LNCaP clone FGC (cell line): Measurements from ENCODE around the gene CEP83.

Source experiments
- DNase-seq: peaks from one replicate; pipeline ENCODE4 v3.0.0-alpha.2; 2011; ENCODE audit warnings: low read depth
- H3K4me3 ChIP-seq: 2 replicates; pipeline ENCODE4 v1.5.1; 2011; ENCODE audit warnings: mild to moderate bottlenecking, low read depth, low read length, control low read depth
- TF ChIP-seq, protein P1 (sequence below): IDR thresholded peaks from 2 replicates; pipeline ENCODE4 v1.5.1; 2012; ENCODE audit warnings: mild to moderate bottlenecking; ENCODE audit not compliant: control insufficient read depth, insufficient read depth; ENCODE audit errors: extremely low read depth

Gene CEP83

DNA sequence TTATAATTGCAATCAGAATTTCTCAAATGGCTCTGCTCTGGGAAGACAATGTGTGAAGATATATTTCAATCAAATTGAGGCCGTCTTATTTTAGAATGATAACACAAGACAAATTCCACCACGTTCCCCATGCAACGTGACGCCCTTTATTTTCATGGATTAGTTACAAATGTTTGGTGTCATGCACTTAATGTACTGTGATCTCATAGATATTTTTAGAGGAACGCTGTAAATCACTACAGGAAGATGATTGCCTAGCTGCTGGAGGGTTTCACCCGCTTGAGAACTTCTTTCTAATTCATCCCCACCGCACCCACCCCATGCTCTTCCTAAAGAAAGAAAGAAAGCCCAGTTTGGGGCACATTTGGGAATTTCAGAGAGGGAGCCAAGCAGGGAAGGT lies 194.1 kb downstream of the CEP83 start:
- no peak overlapping the region for H3K4me3 ChIP-seq
- DNase-seq: no peak
- TF ChIP-seq, protein P1, sequence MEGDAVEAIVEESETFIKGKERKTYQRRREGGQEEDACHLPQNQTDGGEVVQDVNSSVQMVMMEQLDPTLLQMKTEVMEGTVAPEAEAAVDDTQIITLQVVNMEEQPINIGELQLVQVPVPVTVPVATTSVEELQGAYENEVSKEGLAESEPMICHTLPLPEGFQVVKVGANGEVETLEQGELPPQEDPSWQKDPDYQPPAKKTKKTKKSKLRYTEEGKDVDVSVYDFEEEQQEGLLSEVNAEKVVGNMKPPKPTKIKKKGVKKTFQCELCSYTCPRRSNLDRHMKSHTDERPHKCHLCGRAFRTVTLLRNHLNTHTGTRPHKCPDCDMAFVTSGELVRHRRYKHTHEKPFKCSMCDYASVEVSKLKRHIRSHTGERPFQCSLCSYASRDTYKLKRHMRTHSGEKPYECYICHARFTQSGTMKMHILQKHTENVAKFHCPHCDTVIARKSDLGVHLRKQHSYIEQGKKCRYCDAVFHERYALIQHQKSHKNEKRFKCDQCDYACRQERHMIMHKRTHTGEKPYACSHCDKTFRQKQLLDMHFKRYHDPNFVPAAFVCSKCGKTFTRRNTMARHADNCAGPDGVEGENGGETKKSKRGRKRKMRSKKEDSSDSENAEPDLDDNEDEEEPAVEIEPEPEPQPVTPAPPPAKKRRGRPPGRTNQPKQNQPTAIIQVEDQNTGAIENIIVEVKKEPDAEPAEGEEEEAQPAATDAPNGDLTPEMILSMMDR: no peak

DNA sequence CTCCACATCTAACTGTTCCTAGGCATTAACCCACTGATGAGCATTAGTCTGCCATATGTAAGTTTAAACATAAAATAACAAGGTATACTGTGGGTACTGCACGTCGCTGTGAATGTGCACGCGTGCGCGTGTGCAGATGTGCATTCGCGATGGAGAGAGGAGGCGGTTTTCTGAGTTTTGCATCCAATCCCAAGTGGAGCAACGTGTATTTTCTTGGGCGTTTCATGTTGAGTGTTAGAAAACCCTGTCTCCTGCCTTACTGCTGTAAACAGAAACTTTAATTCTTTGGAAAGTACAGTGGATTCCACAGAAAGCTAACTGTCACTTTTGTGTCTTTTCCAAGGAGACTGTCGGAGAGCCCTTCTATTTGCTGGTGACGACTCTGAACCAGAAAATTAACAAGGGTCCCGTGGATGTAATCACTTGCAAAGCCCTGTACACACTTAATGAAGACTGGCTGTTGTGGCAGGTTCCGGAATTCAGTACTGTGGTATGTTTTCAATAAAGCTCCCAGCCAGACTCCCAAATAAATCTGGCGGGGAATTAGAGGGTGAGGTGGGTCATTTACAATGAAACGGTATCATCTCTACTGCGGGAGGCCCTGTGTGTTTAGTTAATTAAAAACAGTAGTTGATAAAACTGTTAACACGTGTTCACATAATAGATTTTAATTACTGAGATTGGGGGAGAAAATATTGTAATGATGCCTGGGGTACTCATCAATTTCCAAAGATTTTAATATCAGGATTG lies 194.8 kb downstream of the CEP83 start:
- TF ChIP-seq, protein P1: no peak
- H3K4me3 ChIP-seq: no peak overlapping the region
- no peak for DNase-seq

DNA sequence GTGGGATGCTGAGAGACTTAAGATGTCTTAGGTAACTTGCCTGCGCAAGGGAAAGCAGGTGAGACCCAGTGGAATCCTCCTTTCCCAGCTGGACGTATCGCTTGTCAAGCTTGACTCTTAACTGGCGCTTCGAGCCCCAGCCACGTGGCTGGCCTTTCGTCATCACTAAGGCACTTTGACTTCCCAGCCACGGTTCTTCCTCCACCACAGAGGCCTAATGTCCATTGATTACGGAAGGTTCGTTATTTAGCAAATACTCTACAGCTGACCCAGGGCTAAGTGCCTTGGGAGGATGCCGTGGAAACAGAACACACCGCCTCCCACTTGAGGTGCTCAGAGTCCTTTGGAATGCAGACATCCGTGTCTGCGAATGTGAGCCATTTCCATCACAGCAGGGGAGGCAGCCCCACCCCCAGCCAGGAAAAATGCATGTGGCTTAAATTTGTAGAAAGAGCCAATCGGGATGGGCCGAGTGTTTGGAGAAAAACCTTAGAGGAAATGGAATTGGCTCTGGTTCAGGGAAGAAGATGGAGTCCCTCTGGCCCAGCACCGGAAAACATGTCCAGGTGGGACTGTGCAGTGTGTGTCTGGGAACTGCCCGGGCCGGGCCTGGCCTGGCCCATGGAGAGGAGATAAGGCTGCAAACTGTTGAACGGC lies 195.6 kb downstream of the CEP83 start:
- no peak overlapping the region for H3K4me3 ChIP-seq
- no peak for DNase-seq
- TF ChIP-seq, protein P1: no peak

DNA sequence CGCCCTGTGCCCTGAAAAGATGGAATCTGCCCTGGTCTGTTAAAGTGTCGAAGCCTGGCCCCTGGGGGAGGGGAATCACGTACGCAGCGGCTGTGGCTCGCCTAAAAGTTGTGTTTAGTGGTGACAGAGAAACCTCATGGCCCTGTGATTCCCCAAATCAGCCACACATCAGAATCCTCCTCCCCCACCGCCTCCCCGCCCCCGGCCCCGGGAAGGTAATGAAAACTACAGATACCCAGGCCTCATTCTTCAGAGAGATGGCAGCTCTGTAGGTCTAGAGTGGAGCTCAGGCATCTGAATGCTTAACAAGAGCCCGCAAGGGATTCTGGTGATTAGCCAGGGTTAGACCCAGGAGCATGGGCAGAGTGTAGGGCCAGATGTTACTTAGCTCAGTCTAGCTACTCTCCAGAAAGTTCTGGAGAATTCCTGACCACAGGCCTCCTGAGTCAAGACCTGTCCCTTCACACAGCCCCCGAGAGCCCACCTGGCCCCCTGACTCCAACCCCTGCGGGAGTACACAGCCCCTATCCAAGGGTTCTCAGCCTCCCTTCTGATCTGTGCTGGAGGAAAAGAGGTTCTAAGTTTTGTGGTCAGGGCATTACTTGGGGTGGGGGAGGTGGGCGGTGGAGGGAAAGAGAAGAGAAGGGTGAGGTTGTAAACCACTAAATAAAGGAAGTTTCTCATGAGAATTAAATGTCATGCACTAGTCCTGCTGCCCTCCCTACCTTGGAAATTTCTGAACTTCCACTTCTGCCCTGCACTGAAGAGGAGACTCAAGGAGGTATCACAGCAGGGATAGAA lies 196.5 kb downstream of the CEP83 start:
- TF ChIP-seq, protein P1: no peak
- no peak for DNase-seq
- no peak overlapping the region for H3K4me3 ChIP-seq

DNA sequence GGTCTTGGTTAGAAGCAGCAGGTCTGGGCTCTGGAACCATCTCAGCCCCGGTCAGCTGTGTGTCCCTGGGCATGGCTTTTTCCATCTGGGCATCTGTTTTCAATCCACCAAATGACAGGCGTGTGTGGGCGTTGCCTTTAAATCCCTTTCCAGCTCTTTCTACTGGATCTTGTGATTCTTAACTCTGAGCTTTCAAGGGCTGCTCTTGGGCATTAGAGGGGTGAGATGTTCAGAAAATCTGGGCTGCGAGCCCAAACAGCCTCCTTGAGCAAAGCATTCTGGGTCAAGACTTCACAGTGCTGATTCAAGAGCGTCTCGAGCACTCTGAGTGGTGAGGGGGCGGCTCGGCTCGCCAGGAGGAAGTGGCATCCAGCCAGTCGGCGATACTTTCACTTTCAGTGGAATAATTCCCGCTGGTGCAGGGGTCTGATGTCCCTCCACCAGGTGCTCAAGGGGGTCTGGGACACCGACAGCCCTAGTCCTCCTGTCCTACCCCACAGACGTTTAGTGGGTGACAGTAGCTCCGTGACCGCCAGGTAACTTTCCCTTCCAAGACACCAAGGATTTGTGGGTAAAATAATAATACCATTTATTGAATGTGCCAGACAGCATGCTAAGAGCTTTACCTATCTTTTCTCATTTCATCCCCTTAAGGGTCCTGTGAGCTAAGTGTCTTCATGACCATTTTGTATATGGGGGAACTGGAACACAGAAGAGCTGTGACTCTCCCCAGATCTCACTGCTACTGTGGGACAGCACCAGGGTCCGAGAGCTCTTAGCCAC lies 197.2 kb downstream of the CEP83 start:
- TF ChIP-seq, protein P1: no peak
- no peak overlapping the region for H3K4me3 ChIP-seq
- DNase-seq: no peak

DNA sequence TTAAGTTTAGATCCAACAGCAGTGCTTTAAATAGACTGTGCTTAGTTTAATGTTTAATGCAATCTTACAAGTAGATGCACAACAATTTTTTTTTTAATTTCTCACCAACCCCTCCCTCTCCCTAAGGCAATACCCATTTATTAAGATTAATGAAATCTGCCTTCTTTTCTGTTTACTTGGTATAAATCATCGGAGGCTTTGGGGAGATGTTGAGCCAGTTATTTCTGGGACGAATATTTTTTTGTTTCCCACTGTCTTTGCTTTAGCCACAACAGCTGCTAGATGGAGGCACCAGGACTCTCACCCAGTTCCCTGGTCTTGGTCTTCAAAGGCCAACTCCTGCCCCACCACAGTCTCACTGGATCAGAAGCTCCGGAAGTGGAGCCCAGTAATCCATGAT lies 197.9 kb downstream of the CEP83 start:
- H3K4me3 ChIP-seq: no peak overlapping the region
- no peak for DNase-seq
- TF ChIP-seq, protein P1: no peak
